IPS-18a (cell line): ENCODE results near the gene ACD.

Source experiments
- H3K27ac ChIP-seq: one replicate; pipeline ENCODE4 v1.5.1; 2013; ENCODE audit warnings: low read length
- H3K27me3 ChIP-seq: one replicate; pipeline ENCODE4 v1.6.1; 2013; ENCODE audit warnings: mild to moderate bottlenecking, low read length; ENCODE audit not compliant: control insufficient read depth, insufficient read depth
- H3K36me3 ChIP-seq: one replicate; pipeline ENCODE4 v1.6.1; 2013; ENCODE audit warnings: low read depth, low read length; ENCODE audit not compliant: control insufficient read depth
- H3K4me1 ChIP-seq: one replicate; pipeline ENCODE4 v1.6.1; 2013; ENCODE audit warnings: low read depth, low read length; ENCODE audit not compliant: control insufficient read depth
- H3K4me3 ChIP-seq: one replicate; pipeline ENCODE4 v1.5.1; 2013; ENCODE audit warnings: low read length
- H3K9ac ChIP-seq: one replicate; pipeline ENCODE4 v1.6.1; 2013; ENCODE audit warnings: mild to moderate bottlenecking, low read length, moderate library complexity
- H3K9me3 ChIP-seq: one replicate; pipeline ENCODE4 v1.6.1; 2013; ENCODE audit warnings: low read depth, low read length; ENCODE audit not compliant: control insufficient read depth

The ACD gene

GRCh38 chr16:67674851-67675578 is 15.0 kb upstream of the ACD start:
- Histone ChIP-seq H3K4me3 (no peak overlapping the region), H3K27ac (no peak overlapping the region), H3K27me3 (no peaks in the 10 kb centered on the region), H3K9ac (no peak overlapping the region), H3K9me3 (no peaks in the 10 kb centered on the region), H3K36me3 (no peaks in the 10 kb centered on the region), H3K4me1 (no peaks in the 10 kb centered on the region)

DNA sequence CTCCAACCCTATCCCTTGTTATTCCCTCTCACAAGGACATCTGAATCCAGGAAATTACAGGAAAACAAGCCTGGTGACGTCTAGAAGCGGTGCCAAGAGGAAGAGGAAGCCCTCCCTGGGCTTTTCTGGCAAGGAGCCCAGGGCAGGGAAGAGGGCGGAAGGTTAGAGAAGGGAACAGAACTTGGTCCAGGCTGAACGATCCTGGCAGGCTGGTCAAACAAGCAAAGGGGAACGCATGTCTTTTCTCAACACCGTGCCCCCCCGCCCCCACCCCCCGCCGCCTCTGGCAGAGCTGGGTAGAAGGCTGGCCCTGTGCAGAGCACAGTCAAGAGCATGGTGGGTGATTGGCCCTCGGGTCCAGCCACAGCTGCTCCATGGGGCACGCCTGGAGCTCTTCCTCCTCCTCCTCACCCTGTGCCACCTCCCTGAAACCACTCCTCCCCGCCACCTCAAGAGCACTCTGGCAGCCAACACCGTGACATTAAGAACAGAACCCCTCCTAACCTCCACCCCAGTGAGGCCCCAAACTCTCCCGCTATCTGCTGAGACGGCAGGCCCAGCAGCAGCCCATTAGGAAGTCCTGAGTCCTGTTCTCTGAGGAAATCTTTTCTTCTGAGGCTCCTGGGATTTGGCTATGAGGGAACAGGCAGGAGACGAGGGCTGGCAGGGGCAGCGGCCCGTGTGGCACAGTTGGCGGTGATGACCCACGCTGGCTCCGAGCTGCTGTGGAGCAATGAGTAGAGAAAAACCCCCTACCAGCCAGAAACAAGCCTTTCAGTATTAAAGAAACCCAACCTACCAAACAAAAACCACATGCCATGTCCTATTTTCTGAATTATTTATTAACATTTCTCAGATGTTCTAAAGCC is 13.9 kb upstream of the ACD start:
- no peaks in the 10 kb centered on the region for H3K9me3 ChIP-seq
- H3K9ac ChIP-seq, result no peak overlapping the region
- no peaks in the 10 kb centered on the region for H3K27me3 ChIP-seq
- no peaks in the 10 kb centered on the region for H3K4me1 ChIP-seq
- H3K36me3 ChIP-seq, result no peaks in the 10 kb centered on the region
- no peak overlapping the region for H3K4me3 ChIP-seq
- H3K27ac ChIP-seq, result no peak overlapping the region

DNA sequence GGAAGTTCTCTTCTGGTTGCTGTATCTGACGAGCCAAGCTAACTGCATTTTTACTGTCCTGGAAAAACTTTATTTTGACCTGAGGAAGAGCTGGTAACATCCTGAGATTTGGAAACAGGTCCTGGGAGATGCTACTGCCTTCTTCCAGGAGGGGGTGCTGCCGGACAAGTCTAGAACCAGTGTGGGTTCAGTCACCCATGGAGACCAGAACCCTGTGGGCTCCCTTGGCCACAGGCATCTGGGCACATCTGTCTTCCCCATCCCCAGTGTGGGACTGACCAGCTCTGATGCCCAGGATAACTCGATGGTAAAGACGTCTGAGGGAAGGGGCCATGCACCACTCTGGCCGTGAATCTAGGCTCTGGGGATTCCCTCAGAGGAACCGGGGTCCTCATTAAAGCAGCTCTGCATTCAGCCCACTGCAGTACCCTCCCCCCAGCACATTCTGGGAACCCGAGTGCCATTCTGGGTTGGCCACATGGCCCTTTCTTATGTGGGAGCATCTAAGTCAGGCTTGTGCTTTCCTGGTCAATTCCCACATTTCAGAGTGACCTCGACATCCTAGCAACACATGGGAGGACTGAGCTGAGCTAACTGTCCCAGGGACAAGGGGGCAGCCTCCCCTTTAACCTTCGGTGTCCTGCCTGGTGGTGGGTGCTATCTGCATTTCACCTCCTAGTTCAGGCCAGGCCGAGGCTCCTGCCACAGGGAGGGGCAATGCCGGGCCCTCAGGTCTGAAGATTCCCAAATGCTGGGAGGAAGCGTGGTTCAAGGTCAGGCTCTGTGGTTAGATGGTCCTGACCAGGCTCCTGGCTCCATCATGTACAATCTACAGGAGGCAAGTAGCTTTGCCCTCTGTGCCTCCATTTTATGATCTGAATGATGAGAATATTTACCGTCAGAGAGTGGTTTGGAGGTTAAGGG is 12.9 kb upstream of the ACD start:
- Histone ChIP-seq H3K9ac (no peak overlapping the region), H3K27ac (no peak overlapping the region)

GRCh38 chr16:67672306-67672705 is 12.2 kb upstream of the ACD start:
- H3K27ac ChIP-seq, result no peak overlapping the region
- no peak overlapping the region for H3K4me3 ChIP-seq
- peaks cover 2% of the 10 kb centered on the region for H3K4me1 ChIP-seq
- no peaks in the 10 kb centered on the region for H3K36me3 ChIP-seq
- no peak overlapping the region for H3K9ac ChIP-seq
- no peaks in the 10 kb centered on the region for H3K9me3 ChIP-seq
- H3K27me3 ChIP-seq, result peaks cover 1% of the 10 kb centered on the region

More for the DNA sequence above, 12.9 kb upstream of the ACD start:
- no peaks in the 10 kb centered on the region for H3K27me3 ChIP-seq
- no peak overlapping the region for H3K4me3 ChIP-seq
- no peaks in the 10 kb centered on the region for H3K9me3 ChIP-seq
- no peaks in the 10 kb centered on the region for H3K36me3 ChIP-seq
- H3K4me1 ChIP-seq, result no peaks in the 10 kb centered on the region

GRCh38 chr16:67669499-67670101 is 9.5 kb upstream of the ACD start:
- no peak overlapping the region for H3K9ac ChIP-seq
- H3K4me3 ChIP-seq, result no peak overlapping the region
- H3K4me1 ChIP-seq, result peaks cover 9% of the 10 kb centered on the region

DNA sequence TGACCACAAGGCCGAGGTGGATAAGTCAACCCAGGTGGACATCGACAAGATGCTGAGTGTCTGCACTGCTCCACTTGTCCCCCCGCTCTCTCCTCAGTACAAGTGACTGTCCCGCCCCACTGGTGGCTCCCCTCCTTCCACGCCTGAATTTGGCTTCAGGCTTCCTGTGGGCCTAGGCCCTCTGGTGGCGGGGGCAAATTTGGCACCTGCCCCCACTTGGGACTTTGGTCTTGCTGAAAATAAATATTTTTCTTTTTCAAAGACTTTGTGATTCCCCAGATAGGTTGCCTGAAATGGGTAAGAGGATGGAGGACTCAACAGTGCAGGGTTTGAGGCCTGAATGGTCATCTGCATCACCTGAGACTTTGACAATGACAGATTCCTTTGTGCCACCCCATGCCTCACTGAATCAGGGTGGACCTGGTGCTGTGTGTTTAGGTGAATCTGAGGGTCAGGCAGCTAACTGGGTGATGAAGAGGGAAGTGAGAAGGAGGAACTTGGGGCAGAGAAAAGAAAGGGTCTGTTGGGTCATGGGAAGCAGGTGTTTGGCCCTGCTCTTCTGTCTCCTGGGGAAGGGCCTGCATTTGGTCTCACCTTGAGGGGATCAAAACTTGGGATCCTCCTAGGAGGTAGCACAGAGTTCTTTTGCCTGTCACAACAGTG is 8.6 kb upstream of the ACD start:
- peaks cover 5% of the 10 kb centered on the region for H3K27me3 ChIP-seq
- H3K27ac ChIP-seq, result no peak overlapping the region
- no peak overlapping the region for H3K9ac ChIP-seq
- no peak overlapping the region for H3K4me3 ChIP-seq
- no peaks in the 10 kb centered on the region for H3K36me3 ChIP-seq
- no peaks in the 10 kb centered on the region for H3K9me3 ChIP-seq
- peaks cover 9% of the 10 kb centered on the region for H3K4me1 ChIP-seq

More at GRCh38 chr16:67669499-67670101, 9.5 kb upstream of the ACD start:
- H3K36me3 ChIP-seq, result no peaks in the 10 kb centered on the region
- H3K9me3 ChIP-seq, result no peaks in the 10 kb centered on the region
- no peak overlapping the region for H3K27ac ChIP-seq
- H3K27me3 ChIP-seq, result peaks cover 5% of the 10 kb centered on the region

GRCh38 chr16:67667817-67668494 is 7.9 kb upstream of the ACD start:
- Histone ChIP-seq H3K9me3 (no peaks in the 10 kb centered on the region), H3K9ac (no peak overlapping the region), H3K36me3 (no peaks in the 10 kb centered on the region), H3K27ac (no peak overlapping the region), H3K27me3 (peaks cover 5% of the 10 kb centered on the region), H3K4me1 (peaks cover 9% of the 10 kb centered on the region), H3K4me3 (no peak overlapping the region)

DNA sequence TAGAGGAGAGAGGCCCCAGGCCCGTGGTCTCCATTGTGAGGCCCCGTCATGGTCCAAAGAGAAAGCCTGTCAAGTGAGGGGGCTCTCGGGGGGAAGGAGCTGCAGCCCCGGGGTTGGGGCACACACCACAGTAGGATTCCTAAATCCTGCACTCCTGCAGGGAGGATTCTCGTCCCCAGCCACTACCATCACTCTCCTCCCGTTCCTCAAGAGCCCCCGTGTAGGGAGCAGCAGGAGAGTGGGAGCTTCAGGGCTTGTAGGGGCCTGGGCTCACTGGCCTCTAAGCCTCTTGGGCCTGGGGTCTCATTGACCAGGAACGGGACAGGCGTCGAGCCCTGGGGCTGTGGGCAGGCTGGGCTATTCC is 7.4 kb upstream of the ACD start:
- peaks cover 9% of the 10 kb centered on the region for H3K4me1 ChIP-seq
- no peak overlapping the region for H3K27ac ChIP-seq
- peak overlapping the region; percentile 64 for H3K4me3 ChIP-seq
- peaks cover 5% of the 10 kb centered on the region for H3K27me3 ChIP-seq
- no peaks in the 10 kb centered on the region for H3K9me3 ChIP-seq
- no peak overlapping the region for H3K9ac ChIP-seq
- H3K36me3 ChIP-seq, result no peaks in the 10 kb centered on the region

- Histone ChIP-seq H3K36me3 (no peaks in the 10 kb centered on the region), H3K27ac (no peak within 1 kb of the TSS), H3K9ac (peak within 1 kb of the TSS; percentile 29), H3K4me3 (peak within 1 kb of the TSS; percentile 64), H3K4me1 (peaks cover 9% of the 10 kb centered on the region), H3K27me3 (peaks cover 10% of the 10 kb centered on the region), H3K9me3 (no peaks in the 10 kb centered on the region)
Observed at GRCh38 chr16:67666559-67667452, 6.7 kb upstream of the ACD start, which contains the start of the genes C16orf86 and ENKD1. Gene C16orf86, plus strand, starts transcription at chr16:67666814. Its CDS starts 157 bp downstream, at chr16:67666971. Gene ENKD1, minus strand, starts transcription at chr16:67666750. Its CDS starts 308 bp downstream, at chr16:67666442.
